Measurements from ENCODE around the gene ITGA3. TPM values are rescaled to one million over a fixed set of nuclear protein-coding genes. Genes with fewer than 3 reads are reported as not detected.
A peak's percentile ranks its signal among the peaks of the same experiment; 100 is the strongest.

ITGA3 gene
- total and polyA plus RNA-seq, 2 of the 13 experiments (the other 11 are each of a cell fraction or from before 2014, with no cell fraction given), result 0.48 to 0.69 TPM

DNA sequence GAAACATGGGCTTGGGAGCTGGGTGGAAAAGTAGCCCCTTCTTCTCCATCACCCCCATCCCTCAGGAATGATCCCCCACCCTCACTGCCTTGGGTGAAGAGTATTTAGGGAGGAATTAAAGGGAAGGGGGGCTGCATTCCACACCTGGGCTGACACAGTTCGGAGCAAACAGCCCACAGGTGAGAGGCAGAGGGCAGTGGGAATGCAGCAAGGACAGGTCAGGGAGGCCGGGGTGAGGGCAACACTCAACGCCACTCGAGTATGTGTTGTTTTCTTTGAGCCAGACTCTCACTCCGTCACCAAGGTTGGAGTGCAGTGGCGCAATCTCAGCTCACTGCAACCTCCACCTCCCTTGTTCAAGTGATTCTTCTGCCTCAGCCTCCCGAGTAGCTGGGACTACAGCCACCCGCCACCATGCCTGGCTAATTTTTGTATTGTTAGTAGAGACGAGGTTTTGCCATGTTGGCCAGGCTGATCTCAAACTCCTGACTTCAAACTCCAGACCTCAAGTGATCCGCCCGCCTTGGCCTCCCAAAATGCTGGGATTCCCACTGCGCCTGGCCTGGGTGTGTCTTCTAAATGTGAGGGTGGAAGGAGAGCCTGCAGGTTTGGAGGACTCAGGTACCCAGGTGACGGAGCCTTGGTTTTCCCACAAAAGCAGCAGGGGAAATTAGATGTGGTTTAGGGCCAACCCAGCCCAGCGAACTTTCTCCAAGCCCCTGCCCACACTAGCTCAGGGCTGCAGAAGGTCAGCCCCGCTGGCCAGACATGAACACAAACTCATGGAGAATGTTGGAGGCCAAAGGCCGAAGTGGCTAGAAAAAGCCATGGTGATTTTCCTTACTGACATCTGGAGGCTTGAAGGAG is 21.2 kb upstream of the ITGA3 start:
- no peak overlapping the region for H3K9ac ChIP-seq (ENCODE audit: insufficient read depth, low read depth, low read length)
- POLR2A ChIA-PET, result interaction anchor here (0.6 to 1.0 kb wide), 2 partner anchors 53 to 537 kb away, joined by 3 to 4 read pairs; no protein-coding TSS in a partner anchor
- intact Hi-C loops (cut with micrococcal nuclease; ENCODE audit: unreplicated experiment), result no loop called here
- H3K4me2 ChIP-seq (ENCODE audit: low read depth, low read length), result no peak overlapping the region
- no peaks in the 10 kb centered on the region for H3K36me3 ChIP-seq (replicated peaks in 1 of 2; ENCODE audit: control insufficient read depth in 1 of 2, insufficient read depth in 2 of 2, low read length in 2 of 2)
- FAIRE-seq (no peak), ATAC-seq (peak; percentile 11; the same call in 1 of the 3 replicates), DNase-seq (ENCODE audit: low spot score) (no peak)
- CTCF ChIA-PET (ENCODE audit: low intra/inter-chr PET ratio, low total read pairs), result no interaction called here
- no peak overlapping the region for H3K27ac ChIP-seq (ENCODE audit: extremely low read length, insufficient read depth, low read length)
- H2AFZ ChIP-seq (ENCODE audit: low read length), result no peak overlapping the region
- in situ Hi-C loops (cut with HindIII; ENCODE audit: extremely low pct_ligation_motif_present, low pct_unique_long_range_greater_than_20kb), result no loop called here
- peaks cover 34% of the 10 kb centered on the region for H3K4me1 ChIP-seq (ENCODE audit: insufficient read depth, low read length)
- peaks cover 0 to 9% of the 10 kb centered on the region in 2 experiments; a peak in 3 of 5 replicates for H3K27me3 ChIP-seq (ENCODE audit: control insufficient read depth in 1 of 2, insufficient read depth in 2 of 2, low read length in 2 of 2)
- H3K79me2 ChIP-seq (ENCODE audit: insufficient read depth, low read length), result no peaks in the 10 kb centered on the region
- H3K4me3 ChIP-seq (replicated peaks in 1 of 3; ENCODE audit: insufficient read depth in 1 of 3, low read depth in 2 of 3, low read length in 3 of 3), result no peak overlapping the region
- H3K9me3 ChIP-seq (ENCODE audit: low read length), result no peaks in the 10 kb centered on the region
- 25% methylated on average over 16 of the region's 16 CpGs for WGBS (ENCODE audit: low lambda C conversion rate)
- BruUV-seq (replicated peaks), result no TSS peak
- no peaks in the 10 kb centered on the region for H4K20me1 ChIP-seq (ENCODE audit: insufficient read depth, low read length)
- TF ChIP-seq ZNF737 (CRISPR knock-in tag; IDR thresholded peaks at IDR 0.05; ENCODE audit: borderline replicate concordance) (no peak), GTF2F1 (IDR thresholded peaks at IDR 0.05; ENCODE audit: low read length) (no peak), PRPF4 (IDR thresholded peaks at IDR 0.05; ENCODE audit: low read depth, low read length, poor library complexity, severe bottlenecking) (no peak), TEAD3 (CRISPR knock-in tag; optimal IDR thresholded peaks at IDR 0.05; ENCODE audit: borderline replicate concordance) (peak; percentile 68), PLRG1 (conservative IDR thresholded peaks at IDR 0.05) (no peak), ZNF773 (CRISPR knock-in tag; IDR thresholded peaks at IDR 0.05; ENCODE audit: borderline replicate concordance) (no peak), ZFAT (CRISPR knock-in tag; conservative IDR thresholded peaks at IDR 0.05) (no peak), ZMAT3 (CRISPR knock-in tag; conservative IDR thresholded peaks at IDR 0.05) (no peak), ZNF746 (CRISPR knock-in tag; IDR thresholded peaks at IDR 0.05) (no peak), POLR2A (IDR thresholded peaks at IDR 0.05; ENCODE audit: insufficient read depth in 1 of 2, low read depth in 2 of 2, low read length in 2 of 2) (no peak), ZNF225 (CRISPR knock-in tag; IDR thresholded peaks at IDR 0.05) (no peak), ZNF607 (CRISPR knock-in tag; IDR thresholded peaks at IDR 0.05; ENCODE audit: borderline replicate concordance) (no peak), KAT2B (IDR thresholded peaks at IDR 0.05; ENCODE audit: borderline replicate concordance, low read depth, low read length) (no peak), KLF15 (CRISPR knock-in tag; IDR thresholded peaks at IDR 0.05; ENCODE audit: borderline replicate concordance) (no peak), ZNF563 (CRISPR knock-in tag; IDR thresholded peaks at IDR 0.05) (no peak), ZFYVE20 (CRISPR knock-in tag; IDR thresholded peaks at IDR 0.05; ENCODE audit: borderline replicate concordance, low read depth) (no peak), RARA (CRISPR knock-in tag; IDR thresholded peaks at IDR 0.05) (peak; percentile 18; the same call in 1 of the 2 replicates), SRSF4 (IDR thresholded peaks at IDR 0.05; ENCODE audit: low read depth, low read length, poor library complexity, severe bottlenecking) (no peak), NR2F1 (CRISPR knock-in tag; IDR thresholded peaks at IDR 0.05) (no peak), CHCHD3 (CRISPR knock-in tag; IDR thresholded peaks at IDR 0.05) (no peak), HNF4A (CRISPR knock-in tag; IDR thresholded peaks at IDR 0.05) (0 out of 2 replicates have a peak, but pooled peaks have one; percentile 6)
- TF ChIP-seq, protein P1, sequence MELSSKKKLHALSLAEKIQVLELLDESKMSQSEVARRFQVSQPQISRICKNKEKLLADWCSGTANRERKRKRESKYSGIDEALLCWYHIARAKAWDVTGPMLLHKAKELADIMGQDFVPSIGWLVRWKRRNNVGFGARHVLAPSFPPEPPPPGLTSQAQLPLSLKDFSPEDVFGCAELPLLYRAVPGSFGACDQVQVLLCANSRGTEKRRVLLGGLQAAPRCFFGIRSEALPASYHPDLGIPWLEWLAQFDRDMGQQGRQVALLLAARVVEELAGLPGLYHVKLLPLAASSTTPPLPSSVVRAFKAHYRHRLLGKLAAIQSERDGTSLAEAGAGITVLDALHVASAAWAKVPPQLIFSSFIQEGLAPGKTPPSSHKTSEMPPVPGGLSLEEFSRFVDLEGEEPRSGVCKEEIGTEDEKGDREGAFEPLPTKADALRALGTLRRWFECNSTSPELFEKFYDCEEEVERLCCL (CRISPR knock-in tag; IDR thresholded peaks at IDR 0.05; ENCODE audit: borderline replicate concordance), result no peak
- TF ChIP-seq, protein P2, sequence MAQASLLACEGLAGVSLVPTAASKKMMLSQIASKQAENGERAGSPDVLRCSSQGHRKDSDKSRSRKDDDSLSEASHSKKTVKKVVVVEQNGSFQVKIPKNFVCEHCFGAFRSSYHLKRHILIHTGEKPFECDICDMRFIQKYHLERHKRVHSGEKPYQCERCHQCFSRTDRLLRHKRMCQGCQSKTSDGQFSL (CRISPR knock-in tag; IDR thresholded peaks at IDR 0.05), result no peak
- TF ChIP-seq, protein P3, sequence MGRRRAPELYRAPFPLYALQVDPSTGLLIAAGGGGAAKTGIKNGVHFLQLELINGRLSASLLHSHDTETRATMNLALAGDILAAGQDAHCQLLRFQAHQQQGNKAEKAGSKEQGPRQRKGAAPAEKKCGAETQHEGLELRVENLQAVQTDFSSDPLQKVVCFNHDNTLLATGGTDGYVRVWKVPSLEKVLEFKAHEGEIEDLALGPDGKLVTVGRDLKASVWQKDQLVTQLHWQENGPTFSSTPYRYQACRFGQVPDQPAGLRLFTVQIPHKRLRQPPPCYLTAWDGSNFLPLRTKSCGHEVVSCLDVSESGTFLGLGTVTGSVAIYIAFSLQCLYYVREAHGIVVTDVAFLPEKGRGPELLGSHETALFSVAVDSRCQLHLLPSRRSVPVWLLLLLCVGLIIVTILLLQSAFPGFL (CRISPR knock-in tag; IDR thresholded peaks at IDR 0.05), result no peak
